Vagina (tissue), 2 donors: ENCODE measurements around the gene SLFN12.

Experiments used
- CTCF ChIP-seq, 3 experiments: fragments of 450-650 bp in 2 of 3; fragments of 200-600 bp in 1 of 3; sonication (generic) in 1 of 3; IDR thresholded peaks; one replicate each; pipeline ENCODE4 v1.5.1; 2017 to 2019; ENCODE audit warnings: antibody characterized with exemption in 3 of 3, mild to moderate bottlenecking in 2 of 3, moderate library complexity in 2 of 3
- POLR2A ChIP-seq, 2 donors: fragments of 450-650 bp; IDR thresholded peaks; one replicate each; pipeline ENCODE4 v1.6.1; 2017; ENCODE audit warnings: antibody characterized with exemption in 2 of 2, mild to moderate bottlenecking in 2 of 2, moderate library complexity in 2 of 2
- POLR2AphosphoS5 ChIP-seq, 2 donors: sonication (generic); formaldehyde crosslinking; IDR thresholded peaks; one replicate each; pipeline ENCODE4 v1.9.0; 2017; ENCODE audit warnings: antibody characterized with exemption in 2 of 2, mild to moderate bottlenecking in 2 of 2, low read depth in 1 of 2; ENCODE audit not compliant: insufficient read depth in 1 of 2

GRCh38 chr17:35447499-35447898 is 15.2 kb upstream of the SLFN12 start:
- TF ChIP-seq POLR2A (IDR thresholded peaks at IDR 0.05) (no peak), CTCF (IDR thresholded peaks at IDR 0.05) (no peak), POLR2AphosphoS5 (IDR thresholded peaks at IDR 0.05; ENCODE audit: insufficient read depth in 1 of 2, low read depth in 1 of 2) (no peak)
